Stimulated activated CD4-positive, alpha-beta T cell treated with anti-CD3 and anti-CD28 coated beads, Interleukin-4, amount 100 ng/mL, for 24 hours (primary cell): ENCODE data around the gene SEPTIN11.

Source experiments
- DNase-seq: peaks from one replicate; pipeline ENCODE4 v3.0.0-alpha.2; 2020

The SEPTIN11 gene

DNA sequence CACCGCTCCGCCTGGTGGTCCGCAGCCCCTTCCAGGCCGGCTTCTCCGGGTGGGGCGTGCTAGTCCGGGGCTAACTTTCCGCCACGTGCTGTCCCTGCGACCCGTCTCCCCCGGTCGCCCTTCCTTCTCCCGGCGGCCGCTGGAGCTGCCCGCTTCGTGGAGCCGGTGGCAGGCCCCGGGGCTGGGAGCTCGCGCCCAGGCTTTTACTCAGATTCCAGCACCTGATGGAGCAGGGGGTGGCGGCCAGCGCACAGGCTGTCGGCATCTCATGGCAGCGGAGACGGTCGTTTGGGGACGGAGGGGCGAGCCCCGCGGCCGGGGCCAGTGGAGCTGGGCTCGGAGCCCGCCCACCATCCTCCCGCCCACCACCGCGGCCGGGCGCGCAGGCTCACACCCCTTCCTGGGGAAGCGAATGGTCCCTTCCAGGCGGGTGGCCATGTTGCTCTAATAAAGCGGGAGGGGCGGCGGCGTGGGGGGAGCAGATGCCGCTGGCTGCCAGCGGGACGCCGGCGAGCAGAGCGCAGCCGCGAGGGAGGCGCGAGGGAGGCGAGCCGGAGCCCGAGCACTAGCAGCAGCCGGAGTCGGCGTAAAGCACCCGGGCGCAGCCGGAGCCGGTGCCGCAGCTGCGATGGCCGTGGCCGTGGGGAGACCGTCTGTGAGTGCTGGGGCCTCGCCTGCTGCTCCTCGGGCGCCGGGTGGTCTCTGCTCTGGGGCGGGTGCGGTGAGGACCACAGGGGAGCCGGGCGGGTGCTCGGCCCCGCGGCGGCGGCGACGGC is at the start of gene SEPTIN11:
Gene SEPTIN11, plus strand, starts transcription at position 477 of the 776 bp plus-strand sequence. Its CDS starts 152 bp downstream, at position 629.
- peak; percentile 84 for DNase-seq

DNA sequence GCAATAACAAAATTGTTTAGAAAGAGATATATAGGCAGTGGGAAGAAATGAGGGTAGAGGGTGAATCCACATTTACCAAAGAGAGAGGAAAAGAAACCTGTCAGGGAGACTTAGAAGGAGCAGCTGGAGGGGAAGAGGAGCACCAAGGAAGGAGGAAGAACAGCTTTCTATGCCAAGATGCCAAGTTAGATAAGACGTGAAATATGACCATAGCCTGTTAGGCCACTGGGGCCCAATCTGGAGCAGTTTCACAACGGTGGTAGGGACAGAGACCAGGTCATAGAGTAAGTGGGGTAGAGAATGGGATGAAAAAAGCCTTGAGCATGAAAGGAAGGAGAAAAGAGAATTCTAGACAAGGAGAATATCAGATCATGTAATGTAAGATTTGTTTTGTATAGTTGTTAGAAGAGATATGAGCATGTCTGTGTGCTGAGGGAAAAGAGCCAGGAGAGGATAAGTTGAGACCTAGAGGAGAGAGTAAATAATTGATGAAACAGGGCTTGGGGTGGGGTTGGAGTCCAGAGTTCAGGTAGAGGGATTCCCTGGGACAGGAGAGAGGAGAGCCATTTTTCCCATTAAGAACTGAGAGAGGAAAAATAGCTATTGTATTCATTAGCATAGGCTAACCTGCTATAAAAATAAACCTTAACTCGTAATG is 47.2 kb upstream of the SEPTIN11 start:
- DNase-seq, result no peak

DNA sequence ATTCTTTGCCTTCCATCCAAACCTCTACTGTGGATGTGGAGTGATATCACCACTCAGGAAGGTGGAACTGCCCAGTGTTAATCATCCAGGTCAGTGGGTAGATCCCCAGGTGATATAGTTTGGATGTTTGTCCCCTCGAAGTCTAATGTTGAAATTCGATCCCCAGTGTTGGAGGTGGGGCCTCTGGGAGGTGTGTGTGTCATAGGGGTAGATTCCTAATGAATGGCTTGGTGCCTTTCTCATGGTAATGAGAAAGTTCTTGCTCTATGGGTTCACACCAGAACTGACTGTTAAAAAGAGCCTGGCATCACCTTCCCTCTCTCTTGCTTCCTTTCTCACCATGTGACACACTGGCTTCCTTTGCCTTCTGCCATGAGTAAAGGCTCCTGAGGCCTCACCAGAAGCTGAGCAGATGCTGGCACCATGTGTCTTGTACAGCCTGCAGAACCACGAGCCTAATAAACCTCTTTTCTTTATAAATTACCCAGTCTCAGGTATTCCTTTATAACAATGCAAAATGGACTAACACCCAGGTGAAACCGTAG is 44.8 kb upstream of the SEPTIN11 start:
- DNase-seq, result no peak

- no peak for DNase-seq
These were observed 44.0 kb upstream of the SEPTIN11 start for GRCh38 chr4:76905521-76905920.

DNA sequence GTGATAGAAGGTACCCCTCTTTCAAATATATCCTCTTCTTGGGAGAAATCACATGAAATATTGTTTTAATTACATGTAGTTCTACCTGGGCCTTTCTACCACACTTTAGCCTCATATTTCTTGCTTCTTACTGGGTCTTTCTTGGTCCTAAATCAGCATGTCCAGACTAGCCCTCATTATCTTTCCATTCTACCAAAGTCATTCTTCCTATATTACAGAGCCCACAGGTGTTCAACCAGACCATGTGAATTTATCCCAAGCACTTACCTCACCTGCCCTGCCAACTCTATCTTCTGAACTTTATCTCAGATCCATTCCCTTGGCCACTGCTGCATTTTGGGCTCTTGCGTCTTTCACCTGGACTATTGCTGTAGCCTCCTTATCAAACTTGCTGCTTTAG is 39.8 kb upstream of the SEPTIN11 start:
- no peak for DNase-seq

- no peak for DNase-seq
These were observed 28.8 kb upstream of the SEPTIN11 start for GRCh38 chr4:76920715-76921114.

DNA sequence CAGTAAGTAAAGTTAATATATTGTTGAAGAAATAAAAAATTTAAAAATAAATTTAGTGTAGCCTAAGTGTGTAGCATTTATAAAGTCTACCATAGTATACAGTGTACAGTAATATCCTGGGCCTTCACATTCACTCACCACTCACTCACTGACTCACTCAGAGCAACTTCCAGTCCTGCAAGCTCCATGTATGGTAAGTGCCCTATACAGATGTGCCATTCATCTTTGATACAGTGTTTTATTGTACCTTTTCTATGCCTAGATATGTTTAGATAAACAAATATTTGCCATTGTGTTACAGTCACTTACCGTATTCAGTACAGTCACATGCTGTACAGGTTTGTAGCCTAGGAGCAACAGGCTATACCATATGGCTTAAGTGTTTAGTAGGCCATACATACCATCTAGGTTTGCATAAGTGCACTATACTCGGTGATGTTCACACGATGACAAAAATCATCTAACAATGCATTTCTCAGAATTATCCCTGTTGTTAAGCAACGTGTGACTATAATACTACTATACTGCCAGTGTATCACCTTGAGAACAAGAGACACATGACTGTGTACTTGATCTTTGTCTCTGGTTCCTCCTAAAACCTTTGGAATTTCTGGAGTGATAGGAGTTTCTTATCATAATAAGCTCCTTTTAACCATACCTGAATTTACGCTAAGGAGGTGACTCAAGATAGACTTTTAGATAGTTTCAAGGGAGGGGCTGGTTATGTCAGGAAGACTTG is 25.8 kb upstream of the SEPTIN11 start:
- no peak for DNase-seq

DNA sequence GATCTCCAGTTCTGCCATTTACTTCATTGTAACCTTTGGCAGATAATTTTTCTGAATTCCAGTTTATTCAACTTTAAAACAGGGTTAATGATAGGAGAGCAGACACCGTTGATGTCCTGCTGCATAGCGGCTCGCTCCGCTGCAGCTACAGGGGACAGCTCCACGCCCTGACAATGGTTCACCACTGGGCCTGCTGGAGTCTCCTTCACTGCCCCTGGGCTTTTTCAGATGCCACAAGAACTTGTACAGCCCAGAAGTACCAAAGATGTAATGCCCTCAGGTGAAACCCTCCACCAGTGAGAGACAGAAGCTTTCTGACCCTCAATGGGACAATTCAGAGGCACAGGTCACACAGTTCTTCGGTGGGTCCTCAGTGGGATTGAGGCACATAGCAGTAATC is 22.7 kb upstream of the SEPTIN11 start:
- DNase-seq, result no peak

GRCh38 chr4:76930685-76931084 is 18.9 kb upstream of the SEPTIN11 start:
- no peak for DNase-seq

DNA sequence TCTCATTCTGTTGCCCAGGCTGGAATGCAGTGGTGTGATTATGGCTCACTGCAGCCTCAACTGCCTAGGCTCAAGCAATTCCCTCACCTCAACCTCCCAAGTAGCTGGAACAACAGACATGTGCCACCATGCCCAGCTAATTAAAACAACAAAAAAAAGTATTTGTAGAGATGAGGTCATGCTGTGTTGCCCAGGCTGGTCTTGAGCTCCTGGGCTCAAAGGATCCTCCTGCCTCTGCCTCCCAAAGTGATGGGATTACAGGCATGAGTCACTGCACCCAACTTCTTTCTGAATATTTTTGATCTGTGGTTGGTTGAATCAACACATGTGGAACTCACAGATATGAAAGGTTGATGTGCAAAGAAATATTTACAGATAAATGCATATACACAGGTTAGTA is 18.5 kb upstream of the SEPTIN11 start:
- DNase-seq, result no peak

GRCh38 chr4:76931576-76932276 is 17.8 kb upstream of the SEPTIN11 start:
- no peak for DNase-seq

DNA sequence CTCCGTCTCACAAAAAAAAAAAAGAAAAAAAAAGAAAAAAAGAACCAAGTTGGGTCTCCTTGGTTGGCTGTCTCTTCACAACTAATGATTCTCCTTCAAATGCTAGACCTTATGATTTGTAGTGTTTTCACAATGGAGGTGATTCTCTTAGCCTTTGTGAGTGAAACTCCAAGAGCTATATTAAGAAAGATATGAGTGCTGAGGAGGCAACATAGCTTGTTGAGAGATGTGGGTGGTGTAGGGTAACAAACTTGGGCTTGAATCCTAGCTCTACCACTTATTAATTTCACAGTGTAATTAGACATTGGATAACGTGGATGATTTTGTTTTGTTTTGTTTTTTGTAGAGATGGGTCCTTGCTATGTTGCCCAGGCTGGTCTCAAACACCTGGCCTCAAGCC is 10.4 kb upstream of the SEPTIN11 start:
- no peak for DNase-seq

GRCh38 chr4:76943129-76943620 is 6.4 kb upstream of the SEPTIN11 start:
- no peak for DNase-seq

DNA sequence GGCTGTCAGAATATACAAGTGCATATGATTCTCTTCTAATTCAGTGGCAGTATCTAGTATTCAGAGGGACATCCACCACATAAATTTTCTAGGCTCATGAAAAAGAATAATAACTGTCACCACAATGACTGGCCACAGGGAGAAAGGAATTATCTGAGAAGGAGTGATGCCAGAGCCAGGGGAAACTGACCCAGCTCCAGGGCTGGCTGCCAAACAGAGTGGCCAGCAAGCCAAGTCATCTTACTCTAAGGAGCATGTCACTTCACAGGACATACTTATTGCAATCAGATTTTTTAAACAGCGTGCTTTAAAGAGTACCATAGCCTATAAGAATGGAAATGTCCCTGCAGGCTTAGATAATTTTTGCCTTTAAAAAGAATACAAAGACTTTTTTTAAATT is 5.8 kb upstream of the SEPTIN11 start:
- no peak for DNase-seq

- DNase-seq, result no peak
These were observed 2.2 kb upstream of the SEPTIN11 start for GRCh38 chr4:76947369-76947768.

DNA sequence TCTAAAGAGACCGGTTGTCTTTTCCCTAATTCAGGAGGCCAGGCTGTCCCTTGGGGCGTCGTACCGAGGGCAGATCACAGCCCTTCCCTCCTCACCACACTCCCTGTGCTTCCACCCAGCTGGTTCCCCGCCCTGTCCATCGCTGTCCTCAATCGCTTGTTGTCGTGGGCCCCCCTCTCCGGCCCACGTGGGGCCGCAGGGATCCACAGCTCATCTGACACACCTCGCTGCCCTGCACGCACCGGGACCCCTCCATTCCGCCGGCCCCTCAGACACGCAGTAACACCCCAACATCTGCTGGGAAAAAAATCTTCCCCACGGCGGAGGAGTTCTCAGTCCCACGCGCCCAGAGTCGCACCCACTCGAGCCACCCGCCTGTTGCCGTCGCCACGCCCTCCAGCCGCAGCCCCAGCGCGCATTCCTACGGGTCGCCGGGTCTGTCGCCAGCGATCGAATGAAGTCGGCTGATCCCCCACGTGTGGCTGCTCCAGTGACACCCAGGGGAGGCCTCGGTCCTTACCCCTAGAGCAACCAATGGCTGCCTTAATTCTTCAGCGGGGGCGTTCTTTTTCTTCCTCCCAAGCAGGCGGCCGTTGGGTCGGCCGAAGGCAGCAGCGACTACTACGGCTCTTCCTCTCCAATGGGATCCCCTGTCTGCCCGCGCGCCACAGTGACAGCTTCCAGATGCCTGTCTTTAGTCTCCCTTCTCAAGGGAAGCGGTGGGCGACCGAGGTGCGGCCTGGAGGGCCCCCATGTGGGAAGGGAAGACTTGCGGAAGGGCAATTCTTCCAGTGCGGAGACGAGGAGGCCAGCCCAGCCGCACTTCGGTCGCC is 893 bp upstream of the SEPTIN11 start:
- DNase-seq, result peak; percentile 58

DNA sequence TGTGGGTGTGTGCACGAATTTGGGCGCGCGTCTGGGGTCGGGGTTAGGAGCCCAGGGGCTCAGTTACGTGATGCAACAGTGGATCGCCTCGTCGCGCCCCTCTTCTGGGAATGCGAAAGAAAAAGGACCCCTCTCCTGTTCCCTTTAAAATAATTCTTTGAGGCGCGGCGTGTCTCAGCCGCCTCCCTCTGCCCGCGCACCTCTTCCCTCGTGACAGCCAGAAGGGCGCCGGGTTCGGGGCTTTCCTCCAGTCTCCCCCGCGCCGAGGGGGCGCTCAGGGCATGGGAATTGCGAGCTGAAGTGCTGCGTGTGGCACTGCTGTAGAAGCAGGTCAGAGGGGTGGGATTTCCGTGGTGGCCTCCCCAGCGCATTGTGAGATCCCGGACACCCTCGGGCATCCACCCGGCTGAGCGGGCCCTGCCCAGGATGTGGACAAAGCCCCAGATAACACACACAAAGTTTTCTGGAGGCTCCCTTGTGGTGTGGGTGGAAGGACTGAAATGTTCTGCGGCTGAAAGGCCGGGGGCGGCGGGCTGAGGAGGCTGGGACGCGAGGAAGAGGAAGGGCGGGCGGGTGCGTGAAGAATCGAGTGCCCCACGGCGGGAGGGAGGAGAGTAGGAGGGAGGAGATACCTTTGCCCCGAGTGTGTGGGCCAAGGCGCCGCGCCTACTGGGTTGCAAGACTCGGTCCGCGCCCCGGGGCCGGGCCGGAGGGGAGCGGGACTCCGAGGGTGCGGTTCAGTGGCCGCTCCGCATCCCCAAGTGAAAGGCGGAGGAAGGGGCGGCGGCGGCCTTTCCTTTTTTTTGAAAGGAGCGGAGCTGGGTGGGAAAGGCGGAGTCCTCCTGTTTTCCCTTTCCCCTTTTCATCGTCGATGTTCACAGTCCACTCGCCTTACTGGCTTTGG is 752 bp downstream of the SEPTIN11 start:
- peak; percentile 58 for DNase-seq

DNA sequence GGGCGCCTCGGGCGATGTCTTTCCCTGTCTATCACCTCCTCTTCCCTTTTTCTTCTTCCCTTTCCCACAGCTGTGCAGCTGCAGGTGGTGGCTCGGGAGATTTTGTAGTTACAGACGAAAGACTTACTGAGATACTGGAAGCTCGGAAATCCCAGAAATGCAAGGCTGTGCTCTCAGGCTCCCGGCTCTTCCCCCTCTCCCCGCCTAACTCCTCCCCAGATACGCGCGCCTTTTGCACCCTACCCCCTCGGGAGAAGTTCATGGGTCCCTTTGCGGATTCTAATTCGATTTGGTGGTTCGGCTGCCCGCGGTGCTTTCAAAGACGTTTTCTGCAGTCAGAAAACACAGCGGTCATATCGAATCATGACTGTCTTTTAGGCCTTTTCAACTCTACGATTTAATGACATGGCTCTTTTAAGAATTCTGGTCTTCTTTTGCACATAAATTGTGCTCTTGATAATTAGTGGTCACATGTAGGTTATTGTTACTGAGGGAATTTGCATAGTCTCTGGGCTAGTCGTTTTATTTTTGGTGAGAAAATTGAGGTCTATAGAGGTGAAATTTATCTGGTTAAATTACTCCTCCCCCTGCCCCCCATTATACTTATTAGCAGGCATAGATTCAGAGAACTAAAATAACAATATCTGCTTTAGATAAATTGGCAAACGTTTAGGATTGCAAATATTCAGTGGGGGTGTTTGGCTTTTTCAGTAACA is 1.6 kb downstream of the SEPTIN11 start:
- DNase-seq, result no peak

DNA sequence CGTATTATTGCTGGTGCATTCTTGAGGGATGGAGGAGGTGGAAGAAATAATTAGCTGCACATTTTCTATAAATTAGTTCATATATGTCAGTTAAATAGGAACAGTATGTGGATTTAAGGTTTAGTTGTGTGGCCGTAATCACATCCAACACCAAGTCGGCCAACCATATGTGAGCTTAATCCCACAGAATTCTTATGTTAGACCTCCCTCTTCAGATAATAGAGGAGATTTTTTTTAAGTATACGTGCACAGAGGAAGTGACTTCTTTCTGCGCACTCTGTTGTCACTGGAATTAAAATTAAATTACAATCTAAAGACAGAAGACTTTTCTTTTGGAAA is 2.1 kb downstream of the SEPTIN11 start:
- DNase-seq, result no peak

DNA sequence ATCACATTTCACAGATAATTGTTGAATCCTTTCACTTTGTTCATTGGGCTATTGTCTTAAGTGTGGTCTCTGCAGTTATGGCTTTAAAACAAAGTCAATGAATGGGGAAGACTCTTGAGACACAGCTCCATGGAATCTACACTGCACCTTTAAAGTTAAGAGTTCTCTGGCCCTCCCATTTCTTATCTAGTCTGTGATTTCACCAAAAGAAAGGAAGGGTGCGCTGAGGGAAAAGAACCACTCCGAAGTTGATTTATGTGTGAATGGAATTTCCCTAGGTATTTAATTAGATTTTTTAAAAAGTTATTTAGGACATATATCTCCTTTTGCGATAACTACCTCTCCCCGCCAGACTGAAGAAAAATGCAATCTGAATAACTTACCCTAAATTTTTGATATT is 2.5 kb downstream of the SEPTIN11 start:
- no peak for DNase-seq
